Prostate gland (tissue), 2 donors: ENCODE data around the gene SH3PXD2B. TPM values are rescaled to one million over a fixed set of nuclear protein-coding genes. Genes with fewer than 3 reads are reported as not detected.

Experiments used
- DNase-seq: peaks from one replicate; pipeline ENCODE4 v3.0.0-alpha.2; 2019; ENCODE audit warnings: low spot score
- H3K27ac ChIP-seq, 2 donors: fragments of 200-600 bp; sonication (generic); 2 replicates each; pipeline ENCODE4 v1.5.1; 2017 to 2019
- H3K27me3 ChIP-seq: fragments of 200-600 bp; sonication (generic); replicated peaks from 2 replicates; pipeline ENCODE4 v1.5.1; 2019; ENCODE audit not compliant: insufficient read depth
- H3K36me3 ChIP-seq, 2 donors: fragments of 200-600 bp; sonication (generic); 1 replicate in 1 of 2; 2 replicates in 1 of 2; pipeline versions ENCODE4 v1.5.1 to v1.8.1; 2017 to 2019
- H3K4me1 ChIP-seq: fragments of 200-600 bp; sonication (generic); replicated peaks from 2 replicates; pipeline ENCODE4 v1.5.1; 2019
- H3K4me3 ChIP-seq, 2 donors: fragments of 200-600 bp; sonication (generic); 2 replicates each; pipeline ENCODE4 v1.5.1; 2017 to 2019
- H3K9me3 ChIP-seq: fragments of 200-600 bp; sonication (generic); 2 replicates; pipeline ENCODE4 v1.5.1; 2017
- CTCF ChIP-seq, 4 experiments: fragments of 200-600 bp in 2 of 4; fragments of 450-650 bp in 2 of 4; sonication (generic) in 2 of 4; IDR thresholded peaks; 1 replicate in 3 of 4; 2 replicates in 1 of 4; pipeline ENCODE4 v1.5.1; 2016 to 2019; ENCODE audit warnings: antibody characterized with exemption in 4 of 4, mild to moderate bottlenecking in 2 of 4, moderate library complexity in 2 of 4
- POLR2A ChIP-seq: fragments of 450-650 bp; IDR thresholded peaks from one replicate; pipeline ENCODE4 v1.6.1; 2016; ENCODE audit warnings: antibody characterized with exemption, mild to moderate bottlenecking
- POLR2AphosphoS5 ChIP-seq: sonication (generic); formaldehyde crosslinking; IDR thresholded peaks from one replicate; pipeline ENCODE4 v1.6.1; 2017; ENCODE audit warnings: antibody characterized with exemption
- WGBS: methylation state at CpG from one replicate; pipeline ENCODE4 v1.1.5; 2018; 5-methylcytosine and 5-hydroxymethylcytosine counted together
- intact Hi-C: fragments of 100-400 bp; cut with DNase I; formaldehyde crosslinking; loops from one replicate; pipeline ENCODE4 v1.14.2; 2022
- total RNA-seq, 2 donors: library from RNA; depleted of rRNA; stranded (reverse); fragments of >200 nt; gene quantifications; one replicate each; pipeline ENCODE4 v1.1.0, GENCODE V29; 2016

SH3PXD2B gene
- total RNA-seq, 2 donors from 2014 or later, result 15.8 to 38.0 TPM

- DNase-seq, result no peak
- intact Hi-C loops, result no loop called here
- peaks cover 0 to 2% of the 10 kb centered on the region in 2 donors for H3K36me3 ChIP-seq
- TF ChIP-seq POLR2AphosphoS5 (no peak), CTCF (IDR thresholded peaks at IDR 0.05) (no peak), POLR2A (no peak)
- no peaks in the 10 kb centered on the region for H3K27me3 ChIP-seq
- H3K4me1 ChIP-seq, result peaks cover 11% of the 10 kb centered on the region
- no peak overlapping the region for H3K4me3 ChIP-seq
- WGBS, result 85% methylated on average over 4 of the region's 4 CpGs
- no peaks in the 10 kb centered on the region for H3K9me3 ChIP-seq
- no peak overlapping the region for H3K27ac ChIP-seq
Measured at GRCh38 chr5:172377856-172378255, 76.5 kb downstream of the SH3PXD2B start.

GRCh38 chr5:172377438-172377837 is 76.9 kb downstream of the SH3PXD2B start:
- Histone ChIP-seq H3K27me3 (no peaks in the 10 kb centered on the region), H3K36me3 (peaks cover 0 to 2% of the 10 kb centered on the region in 2 donors), H3K27ac (no peak overlapping the region), H3K4me1 (peaks cover 11% of the 10 kb centered on the region), H3K9me3 (no peaks in the 10 kb centered on the region), H3K4me3 (no peak overlapping the region)
- WGBS, result 100% methylated on average over 3 of the region's 3 CpGs
- TF ChIP-seq POLR2A (no peak), POLR2AphosphoS5 (no peak)
- no peak for DNase-seq
- intact Hi-C loops, result no loop called here

GRCh38 chr5:172374783-172375182 is 79.5 kb downstream of the SH3PXD2B start:
- intact Hi-C loops, result no loop called here
- no peak overlapping the region for H3K27ac ChIP-seq
- no peak overlapping the region for H3K4me3 ChIP-seq
- DNase-seq, result no peak
- H3K4me1 ChIP-seq, result no peaks in the 10 kb centered on the region
- H3K27me3 ChIP-seq, result no peaks in the 10 kb centered on the region
- 98% methylated on average over 6 of the region's 6 CpGs for WGBS
- peaks cover 0 to 2% of the 10 kb centered on the region in 2 donors for H3K36me3 ChIP-seq
- no peaks in the 10 kb centered on the region for H3K9me3 ChIP-seq
- no peak for TF ChIP-seq CTCF (IDR thresholded peaks at IDR 0.05)
- no peak for TF ChIP-seq POLR2AphosphoS5
- no peak for TF ChIP-seq POLR2A

- Histone ChIP-seq H3K27ac (no peak overlapping the region), H3K4me1 (no peaks in the 10 kb centered on the region), H3K4me3 (no peak overlapping the region), H3K36me3 (peaks cover 0 to 2% of the 10 kb centered on the region in 2 donors), H3K9me3 (no peaks in the 10 kb centered on the region), H3K27me3 (no peaks in the 10 kb centered on the region)
- WGBS, result 79% methylated on average over 6 of the region's 6 CpGs
- no peak for TF ChIP-seq POLR2A
- no peak for TF ChIP-seq CTCF (IDR thresholded peaks at IDR 0.05)
- TF ChIP-seq POLR2AphosphoS5, result no peak
- intact Hi-C loops, result no loop called here
- no peak for DNase-seq
Measured at GRCh38 chr5:172373680-172374079, 80.6 kb downstream of the SH3PXD2B start.

- no peak for DNase-seq
- H3K27me3 ChIP-seq, result no peaks in the 10 kb centered on the region
- H3K4me1 ChIP-seq, result no peaks in the 10 kb centered on the region
- H3K36me3 ChIP-seq, result peaks cover 0 to 2% of the 10 kb centered on the region in 2 donors
- no peak overlapping the region for H3K4me3 ChIP-seq
- no peak overlapping the region for H3K27ac ChIP-seq
- no peak for TF ChIP-seq POLR2A
- TF ChIP-seq POLR2AphosphoS5, result no peak
- TF ChIP-seq CTCF (IDR thresholded peaks at IDR 0.05), result no peak
- intact Hi-C loops, result no loop called here
- 88% methylated on average over 7 of the region's 7 CpGs for WGBS
- H3K9me3 ChIP-seq, result no peaks in the 10 kb centered on the region
Measured at GRCh38 chr5:172371684-172372083, 82.6 kb downstream of the SH3PXD2B start.
